CD4-positive, alpha-beta T cell treated with Interleukin-6 at 100 ng/mL for 8 hours (primary cell): ENCODE measurements around the gene HAL.

Experiments used
- DNase-seq: peaks from one replicate; pipeline ENCODE4 v3.0.0-alpha.2; 2020; ENCODE audit warnings: mixed read lengths, low spot score

HAL gene

DNA sequence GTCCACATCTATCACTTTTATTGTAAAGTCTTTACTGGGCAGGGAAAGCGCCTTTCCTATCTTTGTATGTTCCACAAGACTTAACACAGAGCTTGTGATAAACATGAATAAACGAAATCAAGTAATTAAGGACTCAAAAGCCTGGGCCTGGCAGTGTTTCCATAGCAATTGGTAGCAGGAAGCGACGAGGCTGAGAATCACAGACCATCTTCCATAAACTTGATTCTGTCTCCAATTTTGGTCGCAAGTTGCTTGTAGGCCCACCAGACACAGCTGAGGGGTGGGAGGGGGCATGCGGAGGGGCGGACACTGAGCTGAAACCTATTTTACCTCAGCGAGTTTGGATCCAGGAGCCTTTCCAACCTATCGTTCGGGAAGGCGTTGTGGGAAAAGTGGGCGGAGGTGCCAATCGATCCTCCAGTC, 54.0 kb downstream of the HAL start:
- peak; percentile 5 for DNase-seq

DNA sequence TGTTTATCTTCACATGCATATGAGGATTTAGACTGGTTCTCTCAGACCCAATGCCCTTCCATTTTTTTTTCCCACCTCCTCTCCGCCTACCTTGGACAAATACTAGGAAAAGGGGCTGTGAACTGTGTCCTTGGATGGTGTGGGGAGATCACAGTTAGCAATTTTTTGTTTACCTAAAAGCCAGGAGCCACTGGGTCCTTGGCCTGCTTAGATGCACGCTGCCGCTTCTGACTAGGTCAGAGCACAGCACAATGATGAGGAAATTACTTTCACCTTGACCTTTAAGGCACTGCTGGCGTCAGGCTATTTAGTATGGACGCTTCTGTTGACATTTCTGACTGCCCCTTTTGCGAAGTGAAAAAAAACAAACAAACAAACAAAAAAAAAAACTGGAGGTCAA, 55.6 kb downstream of the HAL start:
- no peak for DNase-seq
